ENCODE results near the gene CLCN5.
A peak's percentile ranks its signal among the peaks of the same experiment; 100 is the strongest.
"Not testable (repeated sequence)": the region's sequence is repeated elsewhere in the genome, so short reads cannot be mapped to it uniquely, and the experiment has no call there.

Gene CLCN5

GRCh38 chrX:49999087-49999486, 76.7 kb downstream of the CLCN5 start:
- no peak for DNase-seq

GRCh38 chrX:50000937-50001542, 78.6 kb downstream of the CLCN5 start:
- no peak for DNase-seq

- peak; percentile 3 for DNase-seq
Measured at GRCh38 chrX:50002067-50002714, 79.8 kb downstream of the CLCN5 start.

- no peak for DNase-seq
Measured at GRCh38 chrX:50003467-50003866, 81.1 kb downstream of the CLCN5 start.

GRCh38 chrX:50003927-50004326, 81.5 kb downstream of the CLCN5 start:
- DNase-seq, result no peak

- not testable (repeated sequence) for DNase-seq
Measured at GRCh38 chrX:50025591-50025990, 103.2 kb downstream of the CLCN5 start.

- DNase-seq, result no peak
Measured at GRCh38 chrX:50035126-50035525, 112.7 kb downstream of the CLCN5 start.

GRCh38 chrX:50036426-50036825, 114.0 kb downstream of the CLCN5 start:
- DNase-seq, result no peak

- DNase-seq, result no peak
Measured at GRCh38 chrX:50045823-50046222, 123.4 kb downstream of the CLCN5 start.

GRCh38 chrX:50049228-50049627, 126.8 kb downstream of the CLCN5 start:
- DNase-seq, result no peak

- no peak for DNase-seq
Measured at GRCh38 chrX:50054147-50054546, 131.8 kb downstream of the CLCN5 start.

GRCh38 chrX:50066318-50066937, 144.0 kb downstream of the CLCN5 start:
- no peak for DNase-seq

- no peak for DNase-seq
Measured at GRCh38 chrX:50067435-50068284, 145.3 kb downstream of the CLCN5 start.

- DNase-seq, result no peak
Measured at GRCh38 chrX:50068285-50068563, 145.8 kb downstream of the CLCN5 start.

GRCh38 chrX:50068893-50069292, 146.5 kb downstream of the CLCN5 start:
- no peak for DNase-seq

GRCh38 chrX:50071494-50071893, 149.1 kb downstream of the CLCN5 start:
- no peak for DNase-seq

GRCh38 chrX:50072110-50072509, 149.7 kb downstream of the CLCN5 start:
- no peak for DNase-seq

- no peak for DNase-seq
Measured at GRCh38 chrX:50073601-50074000, 151.2 kb downstream of the CLCN5 start.

- no peak for DNase-seq
Measured at GRCh38 chrX:50075630-50076339, 153.4 kb downstream of the CLCN5 start.

GRCh38 chrX:50081282-50081889, 159.0 kb downstream of the CLCN5 start:
- DNase-seq, result no peak

GRCh38 chrX:50082741-50083140, 160.3 kb downstream of the CLCN5 start:
- DNase-seq, result no peak

- DNase-seq, result no peak
Measured at GRCh38 chrX:50088645-50089044, 166.2 kb downstream of the CLCN5 start.

GRCh38 chrX:50093625-50094024, 171.2 kb downstream of the CLCN5 start:
- DNase-seq, result no peak
